ENCODE results near the gene ATG9B.

DNA sequence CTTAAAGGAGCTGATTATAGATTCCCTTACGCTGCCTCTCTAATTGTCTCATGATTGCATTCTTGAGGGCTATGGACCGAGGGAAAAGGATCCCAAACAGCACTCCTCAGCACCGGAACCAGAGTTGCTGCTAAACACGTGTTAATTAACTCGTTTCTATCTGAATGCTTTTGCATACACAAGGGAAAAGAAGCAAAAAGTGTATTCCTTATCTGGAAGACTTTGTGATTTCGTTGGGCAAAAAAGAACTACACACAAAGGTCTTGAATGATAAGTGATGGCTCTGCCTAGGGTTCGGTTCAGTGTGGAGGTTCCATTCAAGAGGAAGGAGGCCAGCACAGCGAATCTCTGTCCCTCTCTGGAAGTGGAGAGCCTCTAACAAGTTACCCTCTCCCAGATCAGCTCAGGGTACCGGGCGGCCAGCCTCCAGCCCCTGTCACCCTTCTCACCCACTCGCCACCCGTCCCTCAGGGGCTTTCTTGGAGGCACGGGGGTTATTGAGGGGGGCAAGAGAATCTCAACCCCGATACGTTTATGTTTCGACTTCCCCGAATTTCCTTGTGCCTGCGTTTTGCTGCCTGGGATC lies 34.6 kb upstream of the ATG9B start:
- TF ChIP-seq PAX5 (IDR thresholded peaks at IDR 0.05; ENCODE audit: insufficient read depth, low read length, severe bottlenecking) (no peak), POLR2AphosphoS5 (IDR thresholded peaks at IDR 0.05; ENCODE audit: low read depth, low read length) (no peak)
